Testis (tissue), 2 donors: ENCODE data around the gene HSPG2.

Experiments used
- CTCF ChIP-seq, 3 experiments: fragments of 450-650 bp in 2 of 3; fragments of 200-600 bp in 1 of 3; sonication (generic) in 1 of 3; IDR thresholded peaks; one replicate each; pipeline ENCODE4 v1.5.1; 2016 to 2019; ENCODE audit warnings: antibody characterized with exemption in 3 of 3, mild to moderate bottlenecking in 2 of 3, moderate library complexity in 1 of 3
- POLR2A ChIP-seq: fragments of 450-650 bp; IDR thresholded peaks from one replicate; pipeline ENCODE4 v1.6.1; 2017; ENCODE audit warnings: antibody characterized with exemption, mild to moderate bottlenecking, moderate library complexity

GRCh38 chr1:21888500-21888899 lies 48.6 kb downstream of the HSPG2 start:
- TF ChIP-seq CTCF (IDR thresholded peaks at IDR 0.05) (no peak), POLR2A (no peak)
